HG03469 (cell line): ENCODE data around the gene ENO4.

Experiments used
- ATAC-seq: cut with Tn5 transposase; IDR thresholded peaks from one replicate; pipeline ENCODE4 v1.9.1; 2021; ENCODE audit warnings: mild to moderate bottlenecking, moderate library complexity, moderate number of reproducible peaks; ENCODE audit not compliant: unreplicated experiment

Gene ENO4

GRCh38 chr10:116910910-116911309, 61.6 kb downstream of the ENO4 start:
- no peak for ATAC-seq

GRCh38 chr10:116912162-116912561, 62.9 kb downstream of the ENO4 start:
- ATAC-seq, result no peak

- no peak for ATAC-seq
Measured at GRCh38 chr10:116913695-116914094, 64.4 kb downstream of the ENO4 start.

- ATAC-seq, result no peak
Measured at GRCh38 chr10:116915340-116915739, 66.0 kb downstream of the ENO4 start.

GRCh38 chr10:116917481-116917880, 68.2 kb downstream of the ENO4 start:
- ATAC-seq, result no peak

GRCh38 chr10:116918583-116918982, 69.3 kb downstream of the ENO4 start:
- ATAC-seq, result no peak

- no peak for ATAC-seq
Measured at GRCh38 chr10:116919164-116919563, 69.9 kb downstream of the ENO4 start.

GRCh38 chr10:116919706-116920105, 70.4 kb downstream of the ENO4 start:
- ATAC-seq, result no peak

GRCh38 chr10:116925056-116925455, 75.8 kb downstream of the ENO4 start:
- ATAC-seq, result no peak

GRCh38 chr10:116926426-116926825, 77.1 kb downstream of the ENO4 start:
- no peak for ATAC-seq

- no peak for ATAC-seq
Measured at GRCh38 chr10:116931806-116932205, 82.5 kb downstream of the ENO4 start.
